ENCODE measurements around the gene DNASE1. TPM values are rescaled to one million over a fixed set of nuclear protein-coding genes. Genes with fewer than 3 reads are reported as not detected.

DNASE1 gene
- total RNA-seq, 1 experiment from 2014 or later, result 11.0 TPM

GRCh38 chr16:3652373-3653195, 1.9 kb upstream of the DNASE1 start (continued):
- TF ChIP-seq ZBTB33 (IDR thresholded peaks at IDR 0.05; ENCODE audit: extremely low read depth, insufficient replicate concordance, low read length) (no peak), FOSL1 (IDR thresholded peaks at IDR 0.05; ENCODE audit: low read depth) (no peak)

GRCh38 chr16:3655030-3655395, 522 bp downstream of the DNASE1 start:
- Histone ChIP-seq H3K27me3 (ENCODE audit: insufficient read depth, low read length) (no peaks in the 10 kb centered on the region), H3K79me2 (ENCODE audit: insufficient read depth, low read length) (no peaks in the 10 kb centered on the region; the same call in 1 of the 2 replicates), H3K4me3 (replicated peaks in 1 of 2; ENCODE audit: low read depth in 1 of 2, low read length in 2 of 2) (no peak overlapping the region), H3K4me1 (ENCODE audit: control insufficient read depth in 1 of 2, insufficient read depth in 2 of 2, low read length in 2 of 2) (peaks cover 12 to 24% of the 10 kb centered on the region in 2 experiments; a peak in 3 of 4 replicates), H3K27ac (ENCODE audit: low read depth, low read length) (peak overlapping the region; percentile 23; the same call in 1 of the 2 replicates), H3K9me2 (ENCODE audit: insufficient read depth) (no peaks in the 10 kb centered on the region), H3K4me2 (ENCODE audit: low read length) (no peak overlapping the region), H4K20me1 (ENCODE audit: insufficient read depth) (0 out of 2 replicates have a peak, but pooled peaks cover 3% of the 10 kb centered on the region), H3K9ac (ENCODE audit: low read length) (no peak overlapping the region), H2AFZ (ENCODE audit: low read depth, low read length, poor library complexity, severe bottlenecking) (no peak overlapping the region), H3K9me3 (ENCODE audit: control insufficient read depth in 1 of 2, insufficient read depth in 1 of 2, low read depth in 1 of 2, low read length in 2 of 2) (no peaks in the 10 kb centered on the region), H3K36me3 (ENCODE audit: control insufficient read depth in 1 of 2, insufficient read depth in 2 of 2, low read length in 2 of 2) (peaks cover 22 to 37% of the 10 kb centered on the region in 2 experiments)
- no TSS peak for BruUV-seq (replicated peaks)
- intact Hi-C loops (cut with micrococcal nuclease), result no loop called here
- DNase-seq (ENCODE audit: low read depth, low spot score) (no peak), ATAC-seq (no peak)
- CTCF ChIA-PET, result no interaction called here
- RAD21 ChIA-PET (ENCODE audit: low non-redundant PET in 1 of 2, low total read pairs in 2 of 2, uncharacterized antibody in 2 of 2, unreplicated experiment in 2 of 2), result no interaction called here
- TF ChIP-seq YY1 (IDR thresholded peaks at IDR 0.05; ENCODE audit: extremely low read depth, insufficient replicate concordance, low read depth, low read length) (no peak), EZH2 (IDR thresholded peaks at IDR 0.05) (no peak), SIN3A (IDR thresholded peaks at IDR 0.05; ENCODE audit: low read depth) (no peak), CBX3 (IDR thresholded peaks at IDR 0.05; ENCODE audit: low read depth) (no peak), TCF7L2 (IDR thresholded peaks at IDR 0.05; ENCODE audit: borderline replicate concordance, extremely low read depth, insufficient read depth, insufficient read length) (no peak), FOSL1 (IDR thresholded peaks at IDR 0.05; ENCODE audit: low read depth) (no peak), EZH2phosphoT487 (IDR thresholded peaks at IDR 0.05; ENCODE audit: borderline replicate concordance) (no peak), CEBPB (IDR thresholded peaks at IDR 0.05; ENCODE audit: low read depth) (no peak)
- POLR2A ChIA-PET, result no interaction called here

All from HCT116 (cell line).